H1 (cell line): Measurements from ENCODE around the gene RTF1.

Source experiments
- EP300 ChIP-seq, 2 experiments: IDR thresholded peaks; 1 replicate in 1 of 2; 2 replicates in 1 of 2; pipeline ENCODE4 v1.6.1; 2011 to 2012; ENCODE audit warnings: low read depth in 2 of 2, low read length in 2 of 2, mild to moderate bottlenecking in 2 of 2, borderline replicate concordance in 1 of 2, inconsistent platforms in 1 of 2, moderate library complexity in 1 of 2
- PHF8 ChIP-seq: fragments of 200-600 bp; sonication (generic); conservative IDR thresholded peaks from 2 replicates; pipeline ENCODE4 v1.7.1; 2012; ENCODE audit warnings: low read depth, mild to moderate bottlenecking, inconsistent platforms, low read length, moderate library complexity

GRCh38 chr15:41511331-41511898, 94.5 kb downstream of the RTF1 start:
- TF ChIP-seq EP300 (IDR thresholded peaks at IDR 0.05; ENCODE audit: borderline replicate concordance in 1 of 2, low read depth in 2 of 2, low read length in 2 of 2) (no peak), PHF8 (no peak)
